HEK293 (cell line): ENCODE measurements around the gene GNL3.

ENCODE experiments used
- ZNF621 ChIP-seq: fragments of 450-650 bp; formaldehyde crosslinking; IDR thresholded peaks from 2 replicates; pipeline ENCODE4 v1.5.1; 2017; ENCODE audit warnings: missing biosample characterization, missing genetic modification characterization
- ZNF777 ChIP-seq: fragments of 450-650 bp; formaldehyde crosslinking; IDR thresholded peaks from 2 replicates; pipeline ENCODE4 v1.5.1; 2017; ENCODE audit warnings: missing biosample characterization, missing genetic modification characterization, borderline replicate concordance
- TF ChIP-seq, protein P1 (sequence below): fragments of 450-650 bp; formaldehyde crosslinking; IDR thresholded peaks from 2 replicates; pipeline ENCODE4 v1.5.1; 2016; ENCODE audit warnings: missing biosample characterization, missing genetic modification characterization

DNA sequence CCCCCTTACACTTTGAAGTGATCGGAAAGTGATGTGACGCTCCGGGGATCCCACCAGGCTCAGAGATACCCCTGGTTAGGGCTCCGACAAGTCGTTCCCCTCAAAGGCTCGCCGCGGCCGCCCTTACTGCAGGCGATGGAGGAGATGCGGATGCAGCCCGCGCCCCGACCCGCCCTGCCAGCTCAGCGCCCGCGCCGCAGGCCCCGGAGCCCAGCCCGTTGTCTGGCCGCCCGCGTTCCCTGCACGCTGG lies 19.5 kb downstream of the GNL3 start:
- TF ChIP-seq, protein P1, sequence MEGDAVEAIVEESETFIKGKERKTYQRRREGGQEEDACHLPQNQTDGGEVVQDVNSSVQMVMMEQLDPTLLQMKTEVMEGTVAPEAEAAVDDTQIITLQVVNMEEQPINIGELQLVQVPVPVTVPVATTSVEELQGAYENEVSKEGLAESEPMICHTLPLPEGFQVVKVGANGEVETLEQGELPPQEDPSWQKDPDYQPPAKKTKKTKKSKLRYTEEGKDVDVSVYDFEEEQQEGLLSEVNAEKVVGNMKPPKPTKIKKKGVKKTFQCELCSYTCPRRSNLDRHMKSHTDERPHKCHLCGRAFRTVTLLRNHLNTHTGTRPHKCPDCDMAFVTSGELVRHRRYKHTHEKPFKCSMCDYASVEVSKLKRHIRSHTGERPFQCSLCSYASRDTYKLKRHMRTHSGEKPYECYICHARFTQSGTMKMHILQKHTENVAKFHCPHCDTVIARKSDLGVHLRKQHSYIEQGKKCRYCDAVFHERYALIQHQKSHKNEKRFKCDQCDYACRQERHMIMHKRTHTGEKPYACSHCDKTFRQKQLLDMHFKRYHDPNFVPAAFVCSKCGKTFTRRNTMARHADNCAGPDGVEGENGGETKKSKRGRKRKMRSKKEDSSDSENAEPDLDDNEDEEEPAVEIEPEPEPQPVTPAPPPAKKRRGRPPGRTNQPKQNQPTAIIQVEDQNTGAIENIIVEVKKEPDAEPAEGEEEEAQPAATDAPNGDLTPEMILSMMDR (tag by site-specific recombination) = no peak
- TF ChIP-seq ZNF777 (tag by site-specific recombination) (no peak), ZNF621 (tag by site-specific recombination) (no peak)
